Neural crest cell (in vitro differentiated cells): Measurements from ENCODE around the gene THRB. TPM values are rescaled to one million over a fixed set of nuclear protein-coding genes. Genes with fewer than 3 reads are reported as not detected.

Source experiments
- DNase-seq: peaks from one replicate; pipeline ENCODE4 v3.0.0; 2021; ENCODE audit warnings: low read depth, mixed read lengths, low spot score
- H3K27ac Mint-ChIP-seq: one replicate; pipeline ENCODE4 v1.8.0; 2021; ENCODE audit warnings: mild to moderate bottlenecking, mixed read lengths; ENCODE audit not compliant: unreplicated experiment
- H3K27me3 Mint-ChIP-seq: 2 replicates; pipeline ENCODE4 v1.8.0; 2021; ENCODE audit warnings: low read depth, mild to moderate bottlenecking, mixed read lengths
- H3K36me3 Mint-ChIP-seq: 2 replicates; pipeline ENCODE4 v1.8.0; 2021; ENCODE audit warnings: low read depth, mild to moderate bottlenecking, mixed read lengths
- H3K4me1 Mint-ChIP-seq: 2 replicates; pipeline ENCODE4 v1.8.0; 2021; ENCODE audit warnings: mixed read lengths
- H3K4me3 Mint-ChIP-seq: one replicate; pipeline ENCODE4 v1.8.0; 2021; ENCODE audit warnings: mild to moderate bottlenecking, mixed read lengths
- H3K9me3 Mint-ChIP-seq: 2 replicates; pipeline ENCODE4 v1.8.0; 2021; ENCODE audit warnings: mixed read lengths
- total RNA-seq: library from RNA; stranded (reverse); gene quantifications from 2 replicates; pipeline ENCODE4 v1.2.1, GENCODE V29; 2021
- TF ChIP-seq, protein P1 (sequence below): fragments of 200-600 bp; sonication (generic); conservative IDR thresholded peaks from 2 replicates; pipeline ENCODE4 v1.5.0; 2021; ENCODE audit warnings: antibody characterized with exemption, mild to moderate bottlenecking

THRB gene
- total RNA-seq, 1 donor from 2014 or later, result 0.65 TPM

DNA sequence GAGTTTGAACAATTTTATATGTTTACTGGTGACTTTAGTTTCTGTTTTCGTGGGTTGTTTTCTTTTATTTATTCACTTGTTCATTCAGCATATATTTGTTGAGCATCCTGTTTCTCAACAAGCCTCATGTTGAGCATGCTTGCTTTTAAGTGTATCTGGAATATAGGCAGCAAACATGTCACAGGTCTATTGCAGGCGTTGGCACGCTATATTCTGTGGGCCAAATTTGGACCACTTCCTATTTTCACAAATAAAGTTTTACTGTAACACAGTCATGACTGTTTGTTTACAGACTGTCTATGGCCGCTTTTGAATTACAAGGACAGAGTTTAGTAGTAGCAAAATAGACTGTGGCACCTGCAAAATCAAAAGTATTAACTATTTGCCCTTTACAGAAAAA, 89.6 kb downstream of the THRB start:
- Mint-ChIP-seq H3K27me3 (no peaks in the 10 kb centered on the region), H3K4me3 (no peak overlapping the region)
- TF ChIP-seq, protein P1, sequence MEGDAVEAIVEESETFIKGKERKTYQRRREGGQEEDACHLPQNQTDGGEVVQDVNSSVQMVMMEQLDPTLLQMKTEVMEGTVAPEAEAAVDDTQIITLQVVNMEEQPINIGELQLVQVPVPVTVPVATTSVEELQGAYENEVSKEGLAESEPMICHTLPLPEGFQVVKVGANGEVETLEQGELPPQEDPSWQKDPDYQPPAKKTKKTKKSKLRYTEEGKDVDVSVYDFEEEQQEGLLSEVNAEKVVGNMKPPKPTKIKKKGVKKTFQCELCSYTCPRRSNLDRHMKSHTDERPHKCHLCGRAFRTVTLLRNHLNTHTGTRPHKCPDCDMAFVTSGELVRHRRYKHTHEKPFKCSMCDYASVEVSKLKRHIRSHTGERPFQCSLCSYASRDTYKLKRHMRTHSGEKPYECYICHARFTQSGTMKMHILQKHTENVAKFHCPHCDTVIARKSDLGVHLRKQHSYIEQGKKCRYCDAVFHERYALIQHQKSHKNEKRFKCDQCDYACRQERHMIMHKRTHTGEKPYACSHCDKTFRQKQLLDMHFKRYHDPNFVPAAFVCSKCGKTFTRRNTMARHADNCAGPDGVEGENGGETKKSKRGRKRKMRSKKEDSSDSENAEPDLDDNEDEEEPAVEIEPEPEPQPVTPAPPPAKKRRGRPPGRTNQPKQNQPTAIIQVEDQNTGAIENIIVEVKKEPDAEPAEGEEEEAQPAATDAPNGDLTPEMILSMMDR, result no peak

DNA sequence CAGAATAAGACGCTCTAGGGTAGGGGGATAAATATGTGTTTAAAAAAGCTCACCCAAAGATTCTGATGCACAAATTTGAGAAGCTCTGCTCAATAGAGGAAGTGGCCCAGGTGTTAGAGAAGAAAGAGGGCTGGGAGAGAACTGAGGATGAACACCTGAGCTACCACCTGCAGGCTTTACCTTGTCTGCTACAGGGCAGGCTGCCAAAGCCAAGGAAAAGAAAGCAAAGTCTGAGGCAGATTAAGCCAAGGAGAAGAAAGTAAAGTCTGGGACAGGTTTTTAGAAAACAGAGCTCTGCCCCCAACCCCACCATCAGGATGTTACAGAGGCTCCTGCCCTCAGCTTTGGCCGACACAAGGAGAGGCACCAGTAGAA, 92.9 kb downstream of the THRB start:
- Mint-ChIP-seq H3K36me3 (no peaks in the 10 kb centered on the region), H3K27ac (no peak overlapping the region), H3K4me1 (no peaks in the 10 kb centered on the region), H3K9me3 (no peaks in the 10 kb centered on the region), H3K27me3 (no peaks in the 10 kb centered on the region), H3K4me3 (no peak overlapping the region)
- no peak for DNase-seq
- TF ChIP-seq, protein P1, result no peak

More for the DNA sequence above, 89.6 kb downstream of the THRB start:
- Mint-ChIP-seq H3K4me1 (no peaks in the 10 kb centered on the region), H3K9me3 (no peaks in the 10 kb centered on the region), H3K36me3 (no peaks in the 10 kb centered on the region), H3K27ac (no peak overlapping the region)
- DNase-seq, result no peak

DNA sequence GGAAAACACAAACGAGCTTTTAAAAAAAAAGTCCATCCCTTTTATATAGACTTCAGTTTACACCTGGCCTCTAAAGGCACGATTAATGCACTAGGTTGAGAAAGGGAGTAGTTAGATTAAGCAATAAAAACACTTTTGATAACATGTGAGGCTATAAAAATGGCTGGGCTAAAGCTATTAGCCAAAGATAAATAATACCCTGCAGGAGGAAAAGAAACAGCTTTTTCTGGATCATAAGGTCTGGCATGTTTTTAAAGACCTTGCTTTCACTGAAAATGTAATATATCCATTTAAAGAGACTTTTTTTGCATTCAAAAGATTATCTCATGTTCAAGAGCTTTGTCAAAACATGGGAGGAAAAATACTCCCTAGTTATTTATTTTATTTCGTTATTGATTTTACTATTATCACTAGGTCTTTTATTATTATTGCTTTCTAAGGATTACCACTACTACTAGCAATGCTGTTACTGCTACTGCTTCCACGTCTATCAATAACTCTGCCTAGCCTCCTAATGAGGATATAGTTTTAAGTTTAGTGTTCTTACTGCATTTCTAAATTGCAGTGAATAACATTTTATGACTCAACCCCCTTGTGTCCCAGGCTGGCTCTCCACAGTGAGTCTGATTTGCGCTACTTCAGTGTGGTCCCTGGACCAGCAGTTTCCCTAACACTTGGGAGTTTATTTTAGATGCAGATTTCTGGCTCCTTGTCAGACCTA, 93.4 kb downstream of the THRB start:
- Mint-ChIP-seq H3K27ac (no peak overlapping the region), H3K9me3 (no peaks in the 10 kb centered on the region), H3K4me3 (no peak overlapping the region), H3K36me3 (no peaks in the 10 kb centered on the region), H3K27me3 (no peaks in the 10 kb centered on the region), H3K4me1 (no peaks in the 10 kb centered on the region)
- TF ChIP-seq, protein P1, result no peak
- no peak for DNase-seq

DNA sequence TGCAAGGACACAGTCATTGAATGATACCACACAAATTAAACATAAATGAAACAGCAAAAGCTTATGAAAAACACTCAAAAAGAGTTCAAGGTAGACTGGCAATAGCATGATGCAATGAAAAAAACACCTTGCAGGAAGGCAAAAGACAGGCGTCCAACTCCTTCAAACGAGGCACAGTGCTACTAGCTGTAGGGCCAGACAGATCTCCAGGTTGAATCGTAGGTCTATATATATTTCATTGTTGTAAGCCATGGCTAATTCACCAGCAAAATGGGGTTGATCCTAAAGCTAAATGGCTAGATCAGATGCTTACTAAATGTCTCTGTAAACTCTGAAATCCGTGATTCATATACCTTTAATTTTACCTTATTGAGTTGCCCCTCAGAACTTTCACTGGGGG, 94.2 kb downstream of the THRB start:
- no peak for DNase-seq
- TF ChIP-seq, protein P1, result no peak
- H3K27me3 Mint-ChIP-seq, result no peaks in the 10 kb centered on the region
- no peak overlapping the region for H3K27ac Mint-ChIP-seq
- H3K4me1 Mint-ChIP-seq, result no peaks in the 10 kb centered on the region
- H3K4me3 Mint-ChIP-seq, result no peak overlapping the region
- H3K36me3 Mint-ChIP-seq, result no peaks in the 10 kb centered on the region
- no peaks in the 10 kb centered on the region for H3K9me3 Mint-ChIP-seq

DNA sequence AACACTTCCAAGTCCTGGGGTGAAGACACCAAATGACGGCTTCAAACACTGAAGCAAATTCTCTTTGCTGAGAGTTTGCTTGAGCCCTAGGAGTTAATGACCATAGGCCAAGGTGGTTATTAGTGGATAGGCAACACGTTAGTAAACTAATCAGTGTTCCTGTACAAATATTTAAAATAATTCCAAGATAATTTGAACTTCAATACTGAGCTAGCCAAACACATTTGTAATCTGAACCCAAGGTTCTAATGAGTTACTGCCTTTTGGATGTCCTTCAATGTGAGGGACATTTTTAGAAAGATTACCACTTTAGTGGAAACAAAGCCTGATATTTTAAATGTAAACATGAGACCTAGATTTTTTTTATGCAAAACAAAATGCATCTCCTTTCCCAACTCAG, 94.6 kb downstream of the THRB start:
- H3K27ac Mint-ChIP-seq, result no peak overlapping the region
- no peaks in the 10 kb centered on the region for H3K27me3 Mint-ChIP-seq
- H3K4me1 Mint-ChIP-seq, result no peaks in the 10 kb centered on the region
- H3K36me3 Mint-ChIP-seq, result no peaks in the 10 kb centered on the region
- DNase-seq, result no peak
- TF ChIP-seq, protein P1, result no peak
- H3K9me3 Mint-ChIP-seq, result no peaks in the 10 kb centered on the region
- no peak overlapping the region for H3K4me3 Mint-ChIP-seq
